Naive thymus-derived CD8-positive, alpha-beta T cell (primary cell): Measurements from ENCODE around the gene ARL11. TPM values are rescaled to one million over a fixed set of nuclear protein-coding genes. Genes with fewer than 3 reads are reported as not detected.
"Not testable (repeated sequence)": the region's sequence is repeated elsewhere in the genome, so short reads cannot be mapped to it uniquely, and the experiment has no call there.

Experiments used
- ATAC-seq, 2 donors: fragments of 150-1000 bp; cut with Tn5 transposase in 1 of 2; sonication (Bioruptor Pico), chemical (Tn5 transposase) in 1 of 2; 1 replicate in 1 of 2; 2 replicates in 1 of 2; pipeline ENCODE4 v1.10.0; 2021; ENCODE audit warnings: mild to moderate bottlenecking in 2 of 2, moderate library complexity in 2 of 2
- POLR2A ChIA-PET: fragments of 350-600 bp; sonication (Branson Sonifier 250); formaldehyde crosslinking; loops from one replicate; lab custom pipeline; 2021; ENCODE audit warnings: antibody characterized with exemption; lab: Charles Lee
- DNase-seq, 10 donors: peaks; one replicate each; pipeline versions ENCODE4 v3.0.0 to v3.0.0-alpha.2; 2020 to 2022
- H3K27ac Mint-ChIP-seq, 10 donors: one replicate each; pipeline ENCODE4 v1.8.0; 2020 to 2022; ENCODE audit warnings: mild to moderate bottlenecking in 10 of 10, mixed read lengths in 10 of 10, moderate library complexity in 4 of 10, inconsistent platforms in 1 of 10
- H3K27me3 Mint-ChIP-seq, 5 donors: one replicate each; pipeline ENCODE4 v1.8.0; 2021 to 2022; ENCODE audit warnings: mixed read lengths in 5 of 5
- H3K36me3 Mint-ChIP-seq, 3 donors: one replicate each; pipeline ENCODE4 v1.8.0; 2020 to 2022; ENCODE audit warnings: mixed read lengths in 3 of 3, mild to moderate bottlenecking in 2 of 3, inconsistent platforms in 1 of 3
- H3K4me1 Mint-ChIP-seq, 4 donors: one replicate each; pipeline ENCODE4 v1.8.0; 2021 to 2022; ENCODE audit warnings: mixed read lengths in 4 of 4
- H3K4me3 Mint-ChIP-seq, 10 donors: one replicate each; pipeline ENCODE4 v1.8.0; 2020 to 2022; ENCODE audit warnings: mild to moderate bottlenecking in 10 of 10, mixed read lengths in 10 of 10, moderate library complexity in 6 of 10, inconsistent platforms in 1 of 10
- H3K9me3 Mint-ChIP-seq, 9 donors: one replicate each; pipeline ENCODE4 v1.8.0; 2020 to 2022; ENCODE audit warnings: mixed read lengths in 9 of 9, mild to moderate bottlenecking in 3 of 9, inconsistent platforms in 1 of 9, moderate library complexity in 1 of 9
- polyA plus RNA-seq, 3 donors: library from polyadenylated mRNA; unstranded; fragments of 300-500 nt; fragmentation: Illumina TruSeq; gene quantifications; one replicate each; pipeline ENCODE4 v1.2.3, GENCODE V29; 2021
- total RNA-seq, 8 experiments: library from RNA in 2 of 8; stranded (reverse) in 2 of 8; gene quantifications; one replicate each; pipeline ENCODE4 v1.2.3 and lab custom pipeline; 2021 to 2026

ARL11 gene
- 1 to 10 TPM; 1.7 TPM for total RNA-seq
- under 1 TPM; 0.15 to 0.68 (median 0.16) TPM for polyA plus RNA-seq
- 0 to 1.6 (median 0.49) reads per million in 6 experiments for total RNA-seq (lab: John Stamatoyannopoulos, UW)

DNA sequence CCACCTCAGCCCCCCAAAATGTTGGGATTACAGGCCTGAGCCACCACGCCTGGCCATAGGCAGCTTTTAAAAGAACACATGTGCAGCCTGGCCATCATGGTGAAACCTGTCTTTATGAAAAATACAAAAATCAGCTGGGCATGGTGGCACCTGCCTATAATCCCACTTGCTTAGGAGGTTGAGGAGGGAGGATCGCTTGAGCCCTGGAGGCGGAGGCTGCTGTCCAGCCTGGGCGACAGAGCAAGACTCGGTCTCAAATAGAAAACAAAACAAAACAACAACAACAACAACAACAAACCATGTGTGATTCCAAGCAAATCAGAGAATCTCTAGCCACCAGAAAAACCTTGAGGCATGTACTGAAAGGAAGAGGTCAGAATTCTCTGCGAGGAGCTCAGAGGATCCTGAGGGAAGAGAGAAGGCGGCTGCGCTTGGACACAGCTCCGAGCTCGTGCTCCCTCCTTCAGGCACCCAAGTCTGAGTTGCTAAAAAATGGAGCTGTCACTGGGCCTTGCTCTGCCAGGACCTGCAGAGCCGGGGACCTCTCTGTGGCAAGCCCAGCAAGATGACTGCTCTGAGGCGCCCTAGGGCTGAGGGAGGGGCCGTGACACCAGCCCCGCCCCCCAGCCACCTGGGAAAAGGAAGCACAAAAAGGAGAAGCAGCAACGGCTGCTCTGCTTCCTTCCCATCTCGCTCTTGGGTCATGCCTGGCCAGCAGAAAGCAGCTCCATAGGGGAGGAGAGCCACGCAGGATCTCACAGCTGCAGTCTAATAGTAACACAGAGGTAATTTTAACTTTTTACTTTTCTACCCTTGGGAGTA lies at the start of gene ARL11:
Gene ARL11, plus strand, starts transcription at position 677 of the 822 bp plus-strand sequence. CDS start 1,941 bp downstream, outside the sequence.
- POLR2A ChIA-PET = interaction anchor here (0.8 to 1.0 kb wide), 4 partner anchors 10 to 370 kb away, joined by 3 to 6 read pairs (median 4); partner anchors contain the start of genes CAB39L and SETDB2
- DNase-seq = peak; percentile 17 to 68 (median 41)

DNA sequence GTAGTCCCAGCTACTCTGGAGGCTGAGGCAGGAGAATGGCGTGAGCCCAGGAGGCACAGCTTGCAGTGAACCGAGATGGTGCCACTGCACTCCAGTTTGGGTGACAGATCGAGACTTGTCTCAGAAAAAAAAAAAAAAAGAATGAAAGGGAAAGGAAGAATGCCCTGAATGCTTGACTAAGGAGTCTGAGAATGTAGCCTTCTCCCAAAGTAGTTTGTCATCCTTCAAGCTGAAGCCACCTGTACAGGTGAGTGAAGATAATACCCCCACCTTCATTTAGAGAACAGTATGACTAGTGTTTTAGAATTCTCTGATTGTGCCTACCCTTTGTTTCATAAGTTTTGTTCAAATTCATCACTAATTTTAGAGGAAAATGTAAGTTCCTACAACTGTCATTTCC lies 48.8 kb upstream of the ARL11 start:
- no peaks in the 10 kb centered on the region for H3K9me3 Mint-ChIP-seq
- H3K4me3 Mint-ChIP-seq = no peak overlapping the region
- DNase-seq (no peak), ATAC-seq (no peak)
- peaks cover 8 to 37% (median 25%) of the 10 kb centered on the region in 4 donors for H3K4me1 Mint-ChIP-seq
- H3K36me3 Mint-ChIP-seq = peaks cover 0 to 44% (median 8%) of the 10 kb centered on the region in 3 donors
- POLR2A ChIA-PET = no interaction called here
- no peaks in the 10 kb centered on the region for H3K27me3 Mint-ChIP-seq
- no peak overlapping the region for H3K27ac Mint-ChIP-seq

More for the DNA sequence above, at the start of gene ARL11:
- peaks cover 5 to 39% (median 20%) of the 10 kb centered on the region in 4 donors for H3K4me1 Mint-ChIP-seq
- no peaks in the 10 kb centered on the region for H3K27me3 Mint-ChIP-seq
- ATAC-seq = peak; percentile 88 to 96
- no peaks in the 10 kb centered on the region for H3K9me3 Mint-ChIP-seq
- H3K27ac Mint-ChIP-seq = peak within 1 kb of the TSS; percentile 49 to 93 (median 88)
- peak within 1 kb of the TSS; percentile 84 to 96 (median 87) for H3K4me3 Mint-ChIP-seq
- peaks cover 0 to 2% (median 0%) of the 10 kb centered on the region in 3 donors for H3K36me3 Mint-ChIP-seq

DNA sequence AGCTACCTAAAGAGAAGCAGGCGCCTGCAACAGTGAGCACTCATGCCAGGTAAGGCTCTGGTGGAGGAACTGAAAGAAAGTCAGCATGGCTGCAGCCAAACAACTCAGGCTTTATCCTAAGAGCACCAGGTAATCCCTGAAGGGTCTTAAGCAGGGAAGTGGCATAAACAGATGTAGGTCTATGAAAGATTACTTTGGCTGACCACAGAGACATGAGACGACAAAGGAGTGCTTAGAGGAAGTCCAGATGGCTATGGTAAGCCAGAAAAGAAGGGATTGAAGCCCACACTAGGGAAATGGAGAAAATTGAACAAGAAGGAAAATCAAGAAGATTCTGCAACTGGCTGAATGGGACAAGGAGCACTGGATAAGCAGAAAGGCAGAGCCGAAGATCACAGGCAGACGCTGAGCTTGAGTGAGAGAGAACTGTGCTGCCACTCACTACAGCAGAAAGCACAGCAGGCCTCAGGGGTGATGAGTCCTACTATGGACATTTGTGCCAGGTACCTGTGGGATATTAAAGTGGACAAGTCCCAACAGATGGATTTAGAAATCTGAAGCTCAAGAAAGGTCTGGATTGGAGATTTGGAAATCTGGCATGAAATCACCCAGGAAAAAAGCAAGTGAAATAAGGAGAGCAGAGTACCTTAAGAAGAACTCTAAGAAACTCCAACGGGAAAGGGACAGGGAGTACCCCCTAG lies 47.2 kb upstream of the ARL11 start:
- H3K4me1 Mint-ChIP-seq = peaks cover 11 to 43% (median 31%) of the 10 kb centered on the region in 4 donors
- no peaks in the 10 kb centered on the region for H3K9me3 Mint-ChIP-seq
- DNase-seq (peak in 1 of 10 donors; percentile 7), ATAC-seq (no peak)
- POLR2A ChIA-PET = no interaction called here
- peaks cover 0 to 37% (median 8%) of the 10 kb centered on the region in 3 donors for H3K36me3 Mint-ChIP-seq
- no peak overlapping the region for H3K4me3 Mint-ChIP-seq
- H3K27ac Mint-ChIP-seq = peak overlapping the region in 7 of 10 donors; percentile 3 to 73 (median 44)
- H3K27me3 Mint-ChIP-seq = no peaks in the 10 kb centered on the region

DNA sequence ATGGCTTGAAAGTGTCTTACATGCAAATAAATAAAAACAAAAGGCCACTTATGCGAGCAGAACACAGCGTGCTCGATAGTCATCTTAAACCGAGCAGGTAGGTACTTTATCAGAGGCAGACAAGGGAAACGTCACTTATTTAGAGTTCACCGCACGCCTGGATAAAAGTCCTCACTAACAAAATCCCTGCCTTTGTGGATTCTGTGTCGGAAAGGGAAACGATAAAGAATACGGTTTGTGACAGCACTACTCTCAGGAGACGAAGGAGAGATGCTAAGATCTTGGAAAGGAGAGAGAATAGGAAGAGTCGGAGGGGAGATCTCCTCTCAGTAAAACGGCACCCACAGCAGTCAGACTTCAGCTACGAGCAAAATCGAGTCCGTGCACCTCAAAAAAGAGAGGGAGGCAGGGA lies 43.5 kb upstream of the ARL11 start:
- peak overlapping the region; percentile 79 to 94 (median 91) for H3K27ac Mint-ChIP-seq
- H3K9me3 Mint-ChIP-seq = no peaks in the 10 kb centered on the region
- H3K36me3 Mint-ChIP-seq = peaks cover 0 to 22% (median 6%) of the 10 kb centered on the region in 3 donors
- peaks cover 11 to 41% (median 36%) of the 10 kb centered on the region in 4 donors for H3K4me1 Mint-ChIP-seq
- ATAC-seq = peak; percentile 12 to 26
- DNase-seq = peak in 2 of 10 donors; percentile 2 to 21
- POLR2A ChIA-PET = interaction anchor here (0.5 to 2.9 kb wide), 7 partner anchors 14 to 161 kb away, joined by 3 to 15 read pairs (median 4); partner anchors contain the start of genes CAB39L, PHF11 and SETDB2
- H3K27me3 Mint-ChIP-seq = no peaks in the 10 kb centered on the region
- peak overlapping the region; percentile 84 to 99 (median 96) for H3K4me3 Mint-ChIP-seq

DNA sequence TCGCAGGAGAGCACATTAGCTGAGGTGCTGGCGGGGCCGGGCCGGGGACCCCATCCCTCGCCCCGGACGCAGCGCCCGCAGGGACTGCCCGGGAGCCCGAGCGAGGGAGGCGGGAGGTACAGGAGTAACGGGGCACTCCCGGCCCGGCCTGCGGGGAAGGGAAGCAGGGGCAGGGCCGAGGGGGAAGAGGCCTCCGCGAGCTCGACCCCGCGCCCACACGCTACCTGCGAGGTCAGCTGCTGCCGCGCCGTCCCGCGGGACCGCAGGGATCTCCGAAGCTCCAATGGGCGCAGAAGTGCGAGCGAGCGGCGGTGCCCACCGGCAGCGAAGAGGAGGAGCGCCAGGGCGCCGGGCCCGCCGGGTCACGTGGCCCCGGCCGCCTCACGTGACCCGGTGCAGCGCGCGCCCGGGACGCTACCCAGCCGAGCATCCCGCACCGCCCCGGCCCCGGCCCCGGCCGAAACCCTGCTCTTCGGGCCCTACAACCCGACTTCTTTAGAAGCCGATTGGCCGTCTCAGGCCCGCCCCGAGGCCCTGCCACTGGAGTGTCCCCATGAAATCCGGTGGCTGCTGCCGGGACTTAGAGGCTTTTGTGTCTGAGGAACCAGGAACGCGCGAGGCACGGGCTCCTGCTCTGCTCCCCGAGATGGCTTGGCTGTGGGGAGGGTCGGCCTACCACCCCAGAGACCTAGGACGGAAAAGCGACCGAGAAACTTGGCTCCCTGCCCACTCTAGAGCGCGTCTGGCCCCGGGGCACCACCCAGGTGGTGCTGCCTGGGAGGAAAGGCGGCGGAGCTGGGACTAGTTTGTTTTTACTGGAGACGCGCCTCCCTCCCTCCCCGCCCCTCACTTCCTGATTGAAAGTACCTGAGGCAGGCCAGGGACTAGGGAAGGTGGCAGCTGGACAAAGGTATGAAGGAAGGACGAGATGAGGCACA lies 42.8 kb upstream of the ARL11 start, which contains the start of gene RCBTB1:
Gene RCBTB1, minus strand, starts transcription at position 339 of the 938 bp plus-strand sequence. CDS start 18,279 bp downstream, outside the sequence.
- H3K27ac Mint-ChIP-seq = peak within 1 kb of the TSS; percentile 81 to 94 (median 92)
- H3K36me3 Mint-ChIP-seq = peaks cover 0 to 15% (median 0%) of the 10 kb centered on the region in 3 donors
- DNase-seq (peak; percentile 53 to 83 (median 70)), ATAC-seq (peak; percentile 95)
- POLR2A ChIA-PET = interaction anchor here (0.5 to 2.9 kb wide), 14 partner anchors 14 to 502 kb away, joined by 3 to 15 read pairs (median 4); partner anchors contain the start of genes ARL11, CAB39L, KPNA3 and PHF11
- H3K4me3 Mint-ChIP-seq = peak within 1 kb of the TSS; percentile 84 to 99 (median 96)
- peaks cover 11 to 39% (median 36%) of the 10 kb centered on the region in 4 donors for H3K4me1 Mint-ChIP-seq
- H3K27me3 Mint-ChIP-seq = no peaks in the 10 kb centered on the region
- no peaks in the 10 kb centered on the region for H3K9me3 Mint-ChIP-seq

DNA sequence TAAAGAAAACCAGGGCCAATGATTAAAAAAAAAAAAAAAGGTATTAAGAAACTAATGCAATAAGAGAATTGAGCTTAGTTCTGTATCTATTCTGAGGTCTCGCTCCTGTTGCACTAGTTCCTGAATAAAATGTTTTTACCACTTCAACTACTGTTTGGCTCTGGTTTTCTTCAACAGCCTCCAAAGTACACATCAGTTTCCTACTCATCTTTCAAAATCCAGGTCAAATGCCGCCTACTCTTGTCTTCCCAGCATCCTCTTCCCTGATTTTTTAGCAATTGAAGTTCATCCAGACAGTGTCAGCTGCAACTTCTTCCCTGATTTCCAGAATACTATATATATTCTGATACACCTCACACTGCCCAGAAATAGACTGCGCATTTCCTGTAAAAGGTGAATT lies 41.6 kb upstream of the ARL11 start:
- H3K27ac Mint-ChIP-seq = peak overlapping the region in 7 of 10 donors; percentile 58 to 94 (median 91)
- DNase-seq = no peak

DNA sequence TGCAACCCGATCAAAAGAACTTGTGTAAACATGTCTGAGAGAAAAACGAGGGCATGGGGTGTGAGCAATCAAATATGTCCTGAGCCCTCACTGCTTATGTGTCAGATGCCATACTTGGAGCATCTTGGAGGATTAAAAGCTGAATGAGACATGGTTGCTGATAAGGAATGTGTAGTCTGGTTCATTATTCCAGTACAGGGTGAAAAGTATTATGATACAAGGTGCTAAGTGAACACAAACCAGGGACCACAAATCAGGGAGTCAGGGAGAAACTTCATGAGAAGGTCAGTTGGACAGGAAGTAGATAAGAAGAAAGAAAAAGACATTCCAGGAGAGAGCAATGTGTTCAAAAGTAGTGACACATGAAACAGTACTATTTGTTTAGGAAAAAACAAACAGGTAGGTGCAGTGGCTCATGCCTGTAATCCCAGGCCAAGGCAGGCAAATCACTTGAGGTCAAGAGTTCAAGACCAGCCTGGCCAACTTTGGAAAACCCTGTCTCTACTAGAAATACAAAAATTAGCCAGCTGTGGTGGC lies 40.9 kb upstream of the ARL11 start:
- H3K9me3 Mint-ChIP-seq = no peaks in the 10 kb centered on the region
- peak overlapping the region in 3 of 10 donors; percentile 35 to 81 (median 81) for H3K27ac Mint-ChIP-seq

More for the DNA sequence above, 41.6 kb upstream of the ARL11 start:
- H3K4me1 Mint-ChIP-seq = peaks cover 5 to 30% (median 26%) of the 10 kb centered on the region in 4 donors
- peak overlapping the region; percentile 81 to 98 (median 88) for H3K4me3 Mint-ChIP-seq
- H3K36me3 Mint-ChIP-seq = peaks cover 0 to 5% (median 0%) of the 10 kb centered on the region in 3 donors
- ATAC-seq = no peak
- H3K27me3 Mint-ChIP-seq = no peaks in the 10 kb centered on the region
- POLR2A ChIA-PET = interaction anchor here (0.7 to 2.9 kb wide), 6 partner anchors 20 to 873 kb away, joined by 3 to 15 read pairs (median 4); partner anchors contain the start of genes CAB39L, KPNA3, PHF11 and SETDB2
- no peaks in the 10 kb centered on the region for H3K9me3 Mint-ChIP-seq

DNA sequence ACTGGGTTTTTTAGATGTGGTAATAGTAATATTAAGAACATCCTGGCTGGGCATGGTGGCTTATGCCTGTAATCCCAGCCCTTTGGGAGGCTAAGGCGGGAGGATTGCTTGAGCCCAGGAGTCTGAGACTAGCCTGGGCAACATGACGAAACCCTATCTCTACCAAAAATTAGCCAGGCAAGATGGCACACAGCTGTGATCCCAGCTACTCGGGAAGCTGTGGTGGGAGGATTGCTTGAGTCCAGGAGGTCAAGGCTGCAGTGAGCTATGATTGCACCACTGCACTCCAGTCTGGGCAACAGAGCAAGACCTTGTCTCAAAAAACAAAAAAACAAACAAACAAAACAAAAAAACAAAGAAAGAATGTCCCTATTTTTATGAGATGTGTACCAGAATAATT lies 37.6 kb upstream of the ARL11 start:
- H3K27me3 Mint-ChIP-seq, H3K36me3 Mint-ChIP-seq, POLR2A ChIA-PET, H3K9me3 Mint-ChIP-seq, DNase-seq, ATAC-seq, H3K4me1 Mint-ChIP-seq, H3K27ac Mint-ChIP-seq, H3K4me3 Mint-ChIP-seq: not testable (repeated sequence)

More for the DNA sequence above, 40.9 kb upstream of the ARL11 start:
- Mint-ChIP-seq H3K36me3 (peaks cover 0 to 3% (median 0%) of the 10 kb centered on the region in 3 donors), H3K4me1 (peaks cover 5 to 28% (median 23%) of the 10 kb centered on the region in 4 donors), H3K27me3 (no peaks in the 10 kb centered on the region), H3K4me3 (peak overlapping the region in 3 of 10 donors; percentile 81 to 92 (median 86))
- DNase-seq = no peak
- no peak for ATAC-seq
- POLR2A ChIA-PET = no interaction called here

DNA sequence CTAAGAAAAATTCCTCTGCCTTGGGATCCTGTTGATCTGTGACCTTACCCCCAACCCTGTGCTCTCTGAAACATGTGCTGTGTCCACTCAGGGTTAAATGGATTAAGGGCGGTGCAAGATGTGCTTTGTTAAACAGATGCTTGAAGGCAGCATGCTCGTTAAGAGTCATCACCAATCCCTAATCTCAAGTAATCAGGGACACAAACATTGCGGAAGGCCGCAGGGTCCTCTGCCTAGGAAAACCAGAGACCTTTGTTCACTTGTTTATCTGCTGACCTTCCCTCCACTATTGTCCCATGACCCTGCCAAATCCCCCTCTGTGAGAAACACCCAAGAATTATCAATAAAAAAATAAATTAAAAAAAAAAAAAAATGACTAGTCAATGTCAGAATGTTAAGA lies 34.4 kb upstream of the ARL11 start:
- DNase-seq, H3K4me3 Mint-ChIP-seq, POLR2A ChIA-PET, H3K27me3 Mint-ChIP-seq, H3K4me1 Mint-ChIP-seq, H3K9me3 Mint-ChIP-seq, H3K36me3 Mint-ChIP-seq, H3K27ac Mint-ChIP-seq, ATAC-seq: not testable (repeated sequence)

DNA sequence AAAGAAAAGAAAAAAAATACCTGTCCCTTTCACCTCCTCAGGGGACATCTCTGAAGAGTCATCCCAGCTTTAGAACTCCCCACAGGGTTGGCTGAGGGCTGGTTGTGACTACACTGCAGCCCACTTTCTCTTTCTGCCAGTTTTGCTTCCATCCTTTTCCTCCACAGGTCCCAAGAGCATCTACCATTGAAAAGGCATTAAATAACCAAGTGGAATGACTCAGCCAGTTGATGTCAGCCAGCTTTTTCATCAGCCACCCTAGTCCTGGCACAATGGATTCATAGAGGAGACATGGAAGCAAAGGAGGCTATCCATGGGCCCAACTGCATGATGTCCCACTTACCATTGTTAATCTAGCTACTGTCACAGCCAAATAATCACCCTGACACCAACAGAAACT lies 33.7 kb upstream of the ARL11 start:
- DNase-seq (no peak), ATAC-seq (no peak)
- peaks cover 0 to 2% (median 0%) of the 10 kb centered on the region in 4 donors for H3K4me1 Mint-ChIP-seq
- no peak overlapping the region for H3K27ac Mint-ChIP-seq
- H3K36me3 Mint-ChIP-seq = no peaks in the 10 kb centered on the region
- H3K9me3 Mint-ChIP-seq = no peaks in the 10 kb centered on the region
- H3K27me3 Mint-ChIP-seq = peaks cover 0 to 2% (median 0%) of the 10 kb centered on the region in 5 donors
- H3K4me3 Mint-ChIP-seq = no peak overlapping the region
- POLR2A ChIA-PET = no interaction called here

DNA sequence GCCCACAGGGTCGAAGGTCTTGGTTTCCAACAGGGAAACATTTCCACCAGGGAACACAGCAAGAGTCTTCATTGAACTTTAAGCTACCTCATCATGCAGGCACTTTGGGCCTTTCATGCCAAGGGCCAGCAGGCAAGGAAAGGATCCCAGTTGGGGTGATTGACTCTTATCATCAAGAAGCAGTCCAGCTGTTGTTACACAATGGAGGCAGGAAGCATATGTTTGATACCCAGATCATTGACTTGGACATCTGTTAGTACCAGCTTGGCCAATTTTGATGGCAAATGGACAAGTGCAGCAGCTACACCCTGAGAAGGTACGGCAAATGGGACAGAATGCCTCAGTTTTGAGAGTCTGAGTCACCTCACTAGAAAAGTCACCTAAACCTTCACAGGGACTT lies 32.1 kb upstream of the ARL11 start:
- POLR2A ChIA-PET = no interaction called here
- ATAC-seq = no peak
- no peaks in the 10 kb centered on the region for H3K9me3 Mint-ChIP-seq
- peaks cover 0 to 2% (median 0%) of the 10 kb centered on the region in 5 donors for H3K27me3 Mint-ChIP-seq
- no peak overlapping the region for H3K4me3 Mint-ChIP-seq
- H3K4me1 Mint-ChIP-seq = peaks cover 0 to 2% (median 0%) of the 10 kb centered on the region in 4 donors
- no peak overlapping the region for H3K27ac Mint-ChIP-seq
- no peaks in the 10 kb centered on the region for H3K36me3 Mint-ChIP-seq
- DNase-seq = no peak
